Epidermal melanocyte (primary cell): ENCODE results near the gene CYP19A1.
"Not testable (repeated sequence)": the region's sequence is repeated elsewhere in the genome, so short reads cannot be mapped to it uniquely, and the experiment has no call there.

Experiments
- DNase-seq: peaks from one replicate; pipeline ENCODE4 v3.0.0; 2011; ENCODE audit warnings: low spot score; ENCODE audit not compliant: insufficient read length

Gene CYP19A1

DNA sequence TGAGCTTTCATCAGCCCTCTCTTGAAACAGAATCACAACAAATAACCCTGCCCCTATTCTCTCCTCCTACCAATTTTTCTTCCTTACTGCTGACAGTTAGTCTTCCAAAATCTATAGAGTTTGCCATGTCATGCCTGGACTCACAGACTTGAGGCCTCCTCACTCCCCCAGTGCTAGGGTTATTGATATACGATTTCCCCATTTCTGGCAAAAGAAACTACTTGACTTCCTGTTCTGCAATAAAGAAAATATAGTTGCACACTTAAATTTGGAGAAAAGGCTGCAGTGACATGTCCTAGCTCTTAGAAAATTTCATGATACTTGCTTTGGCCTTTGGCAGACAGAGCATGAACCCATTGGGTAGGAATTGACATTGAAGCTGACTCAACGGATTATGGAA is 75.9 kb downstream of the CYP19A1 start:
- DNase-seq: no peak

DNA sequence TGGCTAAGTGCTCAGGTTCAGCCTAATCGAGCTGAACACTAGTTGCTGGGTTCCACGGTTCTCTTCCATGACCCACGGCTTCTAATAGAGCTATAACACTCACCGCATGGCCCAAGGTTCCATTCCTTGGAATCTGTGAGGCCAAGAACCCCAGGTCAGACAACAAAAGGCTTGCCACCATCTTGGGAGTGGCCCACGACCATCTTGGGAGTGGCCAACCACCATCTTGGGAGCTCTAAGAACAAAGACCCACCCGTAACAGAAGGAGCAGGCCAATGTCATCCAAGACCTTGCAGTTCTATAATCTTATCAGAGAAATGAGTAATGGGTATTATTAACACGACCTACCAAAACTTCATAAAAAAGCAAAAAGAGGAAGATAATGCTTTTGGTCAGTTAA is 77.3 kb downstream of the CYP19A1 start:
- not testable (repeated sequence) for DNase-seq

DNA sequence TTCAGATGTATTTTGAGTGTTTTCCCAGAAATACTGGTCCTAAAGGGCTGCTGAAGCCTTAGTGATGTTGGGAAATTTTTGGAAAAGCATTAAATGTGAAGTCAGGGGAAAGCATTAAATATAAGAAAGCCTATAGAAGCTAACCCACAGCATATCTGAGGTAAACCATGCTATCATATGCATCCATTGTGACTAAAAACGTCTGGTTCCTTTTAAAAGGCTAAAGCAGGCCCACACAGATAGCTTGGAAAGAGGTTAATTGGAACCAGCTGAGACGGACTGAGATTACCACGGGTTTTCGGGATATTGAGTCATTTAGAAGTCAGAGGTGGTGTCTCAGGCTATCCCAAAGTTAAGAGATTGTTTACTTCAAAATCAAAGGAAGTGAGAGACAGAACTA is 78.2 kb downstream of the CYP19A1 start:
- DNase-seq: no peak

DNA sequence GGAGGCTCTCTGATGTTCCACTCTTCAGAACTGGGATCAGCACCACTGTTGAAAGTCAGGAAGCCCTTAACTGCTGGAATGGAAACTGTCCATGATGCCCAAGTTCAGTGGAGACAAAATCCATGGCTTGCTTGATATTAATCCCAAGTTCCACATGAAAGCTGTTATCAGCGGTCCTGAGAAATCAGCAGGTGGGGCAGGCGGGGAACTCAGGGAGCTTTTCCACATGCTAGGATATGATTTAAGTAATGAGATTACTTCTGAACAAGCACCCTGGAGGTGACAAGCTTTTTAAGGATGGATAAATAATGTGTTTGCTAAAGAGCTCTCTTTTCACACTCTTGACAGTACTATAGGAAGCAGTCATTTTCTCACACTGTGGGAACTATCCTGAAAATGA is 82.9 kb downstream of the CYP19A1 start:
- DNase-seq: no peak

DNA sequence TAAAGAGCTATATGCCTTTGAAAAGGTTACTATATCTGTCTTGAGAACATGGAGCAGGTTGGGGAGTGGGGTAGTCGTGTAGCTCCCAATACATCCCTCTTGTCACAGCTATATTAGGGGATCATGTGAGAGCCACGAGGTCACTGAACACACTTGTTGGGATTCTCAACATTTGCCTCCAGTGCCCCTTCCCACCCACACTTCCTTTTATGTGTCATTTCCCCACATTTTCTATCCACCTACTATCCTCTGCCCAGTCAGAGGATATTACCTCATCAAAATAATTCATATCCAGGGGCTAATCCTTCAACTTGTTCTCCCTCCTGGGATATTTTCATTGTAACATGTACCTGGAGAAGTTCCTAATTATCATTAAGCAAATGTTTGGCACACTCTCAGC is 85.0 kb downstream of the CYP19A1 start:
- DNase-seq: no peak

DNA sequence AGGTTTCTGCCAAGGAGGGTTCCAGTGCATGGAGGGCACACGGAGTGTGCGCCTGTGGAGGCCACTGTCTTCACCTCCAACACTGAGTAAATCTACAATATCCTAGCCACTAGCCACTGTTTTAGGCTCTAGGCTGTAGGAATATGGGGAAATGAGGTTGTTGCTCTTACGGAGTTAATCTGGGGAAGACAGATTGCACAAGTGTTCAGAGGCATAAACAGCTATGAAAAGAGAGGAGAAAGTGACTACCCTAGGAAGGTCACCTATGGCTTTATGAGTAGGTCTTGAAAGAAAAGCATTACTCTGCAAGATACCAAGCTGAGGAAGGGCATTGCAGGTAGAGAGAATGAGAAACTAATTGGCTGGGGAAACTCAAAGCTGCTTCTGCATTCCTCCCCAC is 85.7 kb downstream of the CYP19A1 start:
- no peak for DNase-seq

DNA sequence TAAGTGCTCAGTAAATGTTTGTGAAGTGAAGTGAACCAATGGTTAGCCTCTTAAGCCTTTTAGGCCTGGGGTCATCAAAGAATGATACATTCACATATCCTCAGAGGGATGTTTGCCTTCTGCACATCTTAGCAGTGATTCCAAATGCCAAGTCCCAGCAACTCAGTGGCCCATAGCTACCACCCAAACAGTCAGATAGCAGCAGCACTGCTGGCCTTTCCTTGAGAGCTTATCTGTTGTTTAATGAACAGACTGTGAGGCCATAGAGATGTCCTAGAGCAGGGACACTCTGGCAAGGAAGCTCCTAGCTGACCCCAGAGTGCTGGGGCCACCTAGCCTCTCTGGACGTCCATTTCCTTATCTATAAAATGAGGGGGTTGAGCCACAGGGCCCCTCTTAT is 86.8 kb downstream of the CYP19A1 start:
- DNase-seq: no peak

DNA sequence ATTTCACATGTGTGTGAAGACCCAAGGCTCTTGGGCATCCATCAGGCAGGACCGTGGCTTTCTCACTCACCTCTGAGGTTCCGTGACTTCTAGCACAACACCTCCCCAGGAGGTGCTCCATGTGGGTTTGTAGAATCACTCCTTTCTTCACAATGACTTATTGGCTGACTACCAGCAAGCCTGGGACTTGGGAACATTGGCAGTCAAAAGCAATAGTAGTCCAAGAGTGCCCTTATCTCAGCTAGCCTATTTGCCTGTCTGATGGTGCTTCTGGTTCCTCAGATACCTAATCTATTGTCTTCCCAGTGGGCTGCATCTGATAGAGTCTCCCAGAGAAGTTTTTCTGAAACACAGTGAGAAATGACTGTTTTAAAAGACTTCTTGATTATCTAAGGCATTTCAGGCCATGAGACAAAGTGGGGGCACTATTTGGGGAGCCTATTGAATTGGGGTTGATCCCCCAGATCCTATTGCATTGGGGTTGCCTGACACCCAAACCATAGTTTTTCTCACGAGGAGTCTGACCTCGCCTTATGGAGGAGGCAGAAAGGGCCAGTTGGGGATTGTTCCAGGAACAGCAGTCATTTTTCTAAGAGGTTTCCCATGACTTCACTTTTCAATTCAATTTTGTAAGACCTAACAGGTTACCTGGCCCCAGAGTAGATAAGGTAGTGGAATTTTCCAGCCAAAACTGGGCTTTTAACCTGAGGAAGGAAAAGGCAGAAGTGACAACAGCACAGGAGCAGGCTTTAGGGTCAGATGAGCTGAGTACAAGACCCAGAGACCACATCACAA is 88.0 kb downstream of the CYP19A1 start:
- no peak for DNase-seq

DNA sequence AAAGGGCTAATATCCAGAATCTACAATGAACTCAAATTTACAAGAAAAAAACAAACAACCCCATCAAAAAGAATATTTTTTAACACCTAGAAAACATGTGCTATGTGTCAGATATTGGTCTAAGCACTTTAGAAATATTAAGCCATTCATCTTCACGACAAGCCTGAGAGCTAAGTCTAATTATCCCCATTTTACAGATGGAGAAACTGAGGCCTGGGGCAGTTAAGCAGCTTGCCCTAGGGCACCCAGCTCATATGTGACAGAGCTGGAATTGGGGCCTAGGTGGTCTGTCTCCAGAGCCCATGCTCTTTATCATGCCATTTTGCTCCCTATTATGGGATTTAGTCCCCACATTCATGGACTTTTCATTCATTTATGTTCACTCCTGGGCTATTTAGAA is 92.8 kb downstream of the CYP19A1 start:
- no peak for DNase-seq

DNA sequence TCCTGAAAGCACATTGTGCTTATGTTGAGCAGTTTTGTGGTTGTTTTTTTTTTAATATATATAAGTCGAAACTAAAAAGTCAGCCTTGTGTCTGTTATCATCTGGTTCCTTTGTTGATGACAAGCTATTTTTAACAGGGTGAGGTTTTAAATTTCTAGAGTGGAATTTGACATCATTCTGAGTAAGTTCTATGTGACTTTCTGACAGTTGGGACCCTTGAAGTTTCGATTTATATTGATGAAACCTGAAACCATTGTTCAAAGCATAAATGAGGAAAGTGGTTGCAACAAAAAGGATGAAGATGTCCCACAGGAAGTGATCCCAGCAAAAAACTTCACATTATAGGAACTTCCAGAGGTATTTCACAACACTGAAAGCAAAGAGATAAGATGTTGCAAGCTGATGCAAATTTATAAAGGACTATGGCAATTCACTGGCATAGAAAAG is 94.0 kb downstream of the CYP19A1 start:
- no peak for DNase-seq

DNA sequence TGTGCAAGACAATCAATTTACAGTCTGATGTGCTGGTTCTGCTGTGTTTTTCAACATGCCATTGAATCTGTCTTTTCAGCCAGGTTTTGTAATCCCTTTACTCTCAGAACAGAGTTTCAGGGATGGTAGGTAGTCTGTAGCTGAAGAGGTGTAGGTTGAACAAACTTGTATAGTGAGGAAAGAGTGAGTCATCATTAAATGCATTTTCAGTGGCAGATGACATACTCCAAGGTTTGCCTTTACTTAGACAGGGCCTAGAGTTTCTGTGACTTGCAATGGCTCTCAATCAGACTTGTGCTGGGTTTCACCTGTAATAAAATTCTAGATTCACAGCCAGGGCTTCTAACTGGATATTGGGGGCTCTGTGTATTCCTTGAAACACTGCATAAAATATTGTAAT is 94.6 kb downstream of the CYP19A1 start:
- DNase-seq: no peak

DNA sequence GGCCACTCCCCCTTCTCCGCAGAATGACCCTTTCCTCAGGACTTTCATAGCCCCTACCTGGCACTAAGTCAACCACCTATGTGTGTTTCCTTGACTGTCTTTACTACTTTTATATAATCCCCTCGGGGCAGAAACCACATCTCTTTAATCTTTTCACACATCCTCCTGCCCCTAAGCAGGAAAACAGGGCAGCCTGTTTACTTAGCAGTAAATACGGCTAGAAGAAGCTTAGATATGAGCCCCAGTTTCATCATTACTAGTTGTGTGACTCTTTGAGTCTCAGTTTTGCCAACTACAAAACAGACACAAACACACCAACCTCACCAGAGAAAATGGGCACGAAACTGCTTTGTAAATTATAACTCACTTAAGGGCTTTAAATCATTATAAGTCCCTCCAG is 98.3 kb downstream of the CYP19A1 start:
- no peak for DNase-seq

DNA sequence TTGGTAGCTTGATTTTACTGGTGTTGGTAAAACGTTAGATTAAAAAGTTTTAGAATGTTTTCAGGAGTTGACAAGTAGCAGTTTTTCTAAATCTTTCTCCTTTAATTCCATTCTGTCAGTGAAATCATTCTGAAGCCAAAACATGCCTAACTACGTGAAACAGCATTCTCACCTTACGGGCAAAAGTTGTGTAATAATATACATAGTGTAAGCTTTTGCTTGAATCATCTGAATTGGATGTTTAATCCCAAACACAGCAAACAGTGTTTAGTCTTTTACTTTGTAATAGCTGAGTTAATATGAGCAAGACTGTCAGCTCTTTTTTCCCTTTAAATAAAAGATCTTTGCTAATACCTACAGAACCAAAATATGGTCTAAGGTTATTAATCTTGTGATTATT is 100.6 kb downstream of the CYP19A1 start:
- no peak for DNase-seq

DNA sequence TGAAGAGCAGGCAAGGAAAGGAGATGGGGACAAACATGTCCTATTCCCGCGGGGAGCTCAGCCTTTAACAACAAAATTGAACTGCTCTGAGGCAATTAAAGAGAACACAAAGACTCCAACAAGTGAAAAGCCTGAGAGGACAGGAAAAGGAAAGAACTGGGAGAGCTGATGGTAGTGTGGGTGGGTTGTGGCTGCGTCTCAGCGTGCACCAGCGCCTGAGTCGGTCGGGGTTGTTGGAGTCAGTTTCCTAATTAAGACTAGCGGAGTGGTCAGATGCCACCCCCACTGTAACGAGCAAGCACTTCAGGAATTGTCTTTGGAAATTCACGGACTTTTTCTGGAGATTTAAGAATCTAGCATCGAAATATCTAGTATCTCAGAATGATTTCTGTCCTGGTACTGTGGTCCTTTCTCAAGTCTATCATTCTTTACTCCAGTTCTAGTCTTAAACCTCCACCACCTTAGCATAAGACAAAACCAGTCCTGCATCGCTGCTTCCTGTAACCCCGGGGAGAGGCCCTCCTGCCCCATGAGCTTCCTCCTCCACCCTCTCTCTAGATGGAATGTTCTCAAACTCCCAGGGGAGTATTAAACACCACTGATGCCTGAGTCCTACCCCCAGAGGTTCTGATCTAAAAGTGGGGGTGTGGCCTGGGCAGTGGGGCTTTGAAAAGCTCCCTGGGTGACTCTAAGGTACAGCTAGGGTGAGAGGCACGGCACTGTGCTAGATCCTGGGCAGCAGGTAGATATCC is 104.0 kb downstream of the CYP19A1 start:
- no peak for DNase-seq

DNA sequence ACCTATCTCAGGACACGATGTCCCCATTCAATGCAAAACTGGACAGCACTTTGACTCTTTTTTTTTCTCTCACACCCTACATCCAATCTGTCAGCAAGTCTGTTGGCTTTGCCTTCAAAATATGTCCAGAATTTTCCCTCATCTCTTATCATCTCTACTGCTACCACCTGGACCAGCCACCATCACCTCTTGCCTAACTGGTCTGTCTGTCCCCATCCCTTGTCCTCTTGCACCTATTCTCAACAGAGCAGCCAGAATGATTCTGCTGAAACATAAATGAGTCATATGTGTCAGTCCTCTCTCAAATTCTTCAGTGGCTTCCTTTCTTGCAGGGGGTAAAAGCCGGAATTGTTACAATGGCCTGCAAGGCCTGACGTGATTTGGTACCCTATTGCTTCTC is 105.8 kb downstream of the CYP19A1 start:
- DNase-seq: no peak

DNA sequence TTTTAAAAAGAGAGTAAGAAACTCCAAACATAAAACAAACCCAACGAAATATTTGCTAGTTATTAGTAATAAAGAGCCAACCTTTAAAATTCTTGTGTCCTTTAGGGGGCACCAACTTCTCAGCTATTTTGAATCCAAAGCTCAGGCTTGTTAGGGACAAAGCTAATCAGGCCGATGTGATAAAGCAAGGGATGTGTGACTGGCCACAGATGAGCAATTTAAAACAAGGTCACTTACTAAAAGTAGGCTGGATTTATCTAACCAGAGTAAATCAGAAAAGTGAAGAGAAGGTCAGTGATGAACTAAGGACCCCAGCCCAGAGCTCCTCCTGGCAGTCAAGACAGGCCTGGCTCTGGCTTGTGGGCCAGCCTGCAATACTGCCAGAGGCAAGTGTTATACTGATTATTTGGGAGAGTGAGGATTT is 108.5 kb downstream of the CYP19A1 start:
- DNase-seq: no peak

DNA sequence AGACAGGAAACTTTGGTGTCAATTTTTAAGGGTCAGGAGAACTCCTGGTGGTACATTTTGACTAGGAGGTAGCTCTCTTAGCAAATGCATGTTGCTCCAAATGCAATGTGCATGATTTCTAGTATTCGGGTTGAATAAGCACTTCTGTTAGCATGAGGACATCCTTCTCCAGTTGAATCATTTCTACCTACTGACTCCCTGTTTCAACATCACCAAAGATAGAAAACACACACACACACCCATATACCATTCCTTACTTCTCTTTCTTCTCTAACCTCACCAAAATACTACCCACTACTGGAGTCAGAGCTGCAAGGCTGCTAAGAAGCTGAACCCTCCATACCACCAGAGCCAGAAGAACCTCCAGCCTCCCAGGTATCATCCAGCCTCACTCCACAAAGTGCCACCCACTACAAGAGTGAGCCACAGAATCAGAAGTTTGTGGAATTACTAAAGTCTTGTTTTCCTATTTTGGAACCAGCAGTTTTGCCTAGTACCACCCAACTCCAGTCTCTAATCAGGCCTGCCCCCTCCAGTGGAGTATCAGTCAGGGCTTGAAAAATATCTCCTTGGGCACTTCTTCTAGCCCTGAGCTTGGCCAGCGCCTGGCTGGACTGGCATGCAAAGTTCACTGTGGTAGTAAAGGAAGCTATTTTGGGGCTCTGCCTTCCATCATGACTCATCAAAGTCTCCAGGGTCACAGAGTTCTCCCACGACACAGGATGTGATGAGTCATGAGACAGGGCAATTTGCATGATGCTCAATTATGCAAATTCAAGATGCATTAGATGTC is 110.3 kb downstream of the CYP19A1 start:
- peak; percentile 38 for DNase-seq

DNA sequence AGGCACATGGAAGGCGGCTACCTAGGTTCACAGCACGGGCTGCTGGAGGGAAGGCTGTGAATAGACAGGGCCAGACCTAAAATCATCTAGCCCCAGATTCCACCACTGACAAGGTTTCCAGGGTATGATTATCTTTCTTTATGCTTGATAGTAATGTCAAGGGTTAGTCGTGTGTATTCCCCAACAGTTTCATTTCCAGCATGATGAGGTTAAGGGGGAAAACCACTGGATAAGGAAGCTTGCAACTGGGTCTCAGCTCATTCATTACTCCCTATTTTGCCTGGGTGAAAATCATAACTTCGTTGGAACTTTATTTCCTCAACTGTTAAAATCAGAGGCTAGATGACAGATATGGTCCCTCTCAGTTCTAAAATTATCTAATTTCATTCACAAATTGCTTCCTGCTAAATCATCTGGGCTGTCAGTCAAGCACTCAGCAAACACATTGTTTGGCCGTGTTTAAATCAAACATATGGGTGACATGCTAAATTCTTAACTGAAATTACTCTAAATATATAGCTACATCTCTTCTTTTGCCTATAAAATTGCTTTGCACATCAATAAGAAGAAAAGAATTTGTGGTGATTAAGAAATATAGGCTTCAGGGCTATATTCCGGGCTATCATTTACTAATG is 111.7 kb downstream of the CYP19A1 start:
- no peak for DNase-seq

DNA sequence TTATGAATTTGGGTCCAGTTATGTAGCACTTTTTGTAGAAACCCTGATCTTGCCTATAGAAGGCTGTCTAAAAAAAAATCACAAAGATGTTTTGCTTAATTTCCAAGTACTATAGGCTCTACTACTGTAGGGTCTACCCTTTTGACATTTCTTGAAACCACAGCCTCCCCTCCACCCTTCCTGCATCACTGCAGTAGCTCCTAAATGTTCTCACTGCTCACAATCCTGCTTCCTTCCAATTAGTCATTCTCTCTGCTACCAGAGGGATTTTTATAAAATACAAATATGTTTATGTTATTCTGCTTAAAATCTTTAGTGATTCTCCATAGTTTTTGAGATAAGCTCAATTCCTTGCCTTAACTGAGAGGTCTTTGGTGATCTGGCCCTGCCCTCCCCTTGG is 114.0 kb downstream of the CYP19A1 start:
- DNase-seq: no peak

DNA sequence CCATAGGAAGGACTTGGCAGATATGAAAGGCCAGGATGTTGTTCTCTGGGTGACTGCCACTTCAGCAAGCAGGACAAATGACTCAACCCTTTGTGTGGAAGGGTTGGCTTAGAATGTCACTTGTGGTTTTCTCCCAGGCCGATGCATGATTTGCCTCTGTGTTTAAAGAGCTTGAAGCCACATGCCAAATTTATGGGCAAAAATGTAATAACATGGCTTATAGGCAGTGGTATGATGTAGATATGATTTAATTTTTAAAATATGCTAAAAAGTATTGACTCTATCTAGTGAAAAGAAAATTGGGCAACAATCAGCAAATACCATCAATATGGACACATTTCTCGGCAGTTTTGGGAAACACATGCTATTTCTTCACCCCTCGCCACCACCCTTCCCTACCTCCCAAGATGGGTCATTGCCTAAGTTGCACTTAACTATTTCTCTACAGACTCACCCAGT is 114.6 kb downstream of the CYP19A1 start:
- DNase-seq: peak; percentile 48

DNA sequence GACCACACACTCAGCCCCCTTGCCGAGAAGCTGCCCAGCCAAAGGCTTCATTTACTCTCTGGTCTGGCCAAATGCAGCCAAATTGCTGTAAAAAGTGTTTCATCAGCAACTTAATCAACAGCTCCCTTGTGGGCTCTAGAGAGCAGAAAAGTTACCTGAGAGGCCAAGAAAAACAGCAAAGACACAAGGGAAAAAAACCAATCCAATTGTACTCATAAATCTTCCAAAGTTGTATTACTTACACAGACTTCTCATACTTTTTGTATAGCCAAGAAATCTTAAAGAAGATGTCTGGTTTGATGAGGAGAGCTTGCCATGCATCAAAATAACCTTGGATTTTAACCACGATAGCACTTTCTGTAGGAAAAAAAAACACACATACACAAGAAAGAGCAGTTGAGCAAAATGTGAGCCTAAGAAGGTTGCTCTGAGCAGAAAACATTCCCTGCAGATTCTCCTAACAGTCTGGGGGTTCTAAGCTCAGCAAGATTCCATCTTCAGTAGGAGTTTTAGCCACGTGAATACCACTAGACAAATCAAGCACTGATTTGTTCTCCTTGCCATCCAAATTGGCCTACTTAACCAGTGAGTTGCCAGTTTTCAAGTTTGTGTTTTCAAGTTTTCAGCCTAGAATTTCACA is 120.0 kb downstream of the CYP19A1 start:
- DNase-seq: no peak
